CD14-positive monocyte (primary cell): ENCODE measurements around the gene PINK1. TPM values are rescaled to one million over a fixed set of nuclear protein-coding genes. Genes with fewer than 3 reads are reported as not detected.

ENCODE experiments used
- DNase-seq, 3 donors: peaks; one replicate each; pipeline ENCODE4 v3.0.0-alpha.2; 2011 to 2022
- H2AFZ ChIP-seq: 2 replicates; pipeline ENCODE4 v1.6.0; 2012; ENCODE audit warnings: mild to moderate bottlenecking, low read depth, low read length, inconsistent platforms; ENCODE audit not compliant: insufficient read depth, poor library complexity, severe bottlenecking
- H3K27ac ChIP-seq, 2 donors: 1 replicate in 1 of 2; 2 replicates in 1 of 2; pipeline ENCODE4 v1.5.1; 2012 to 2013; ENCODE audit warnings: low read length in 2 of 2, control low read depth in 1 of 2, inconsistent platforms in 1 of 2, low read depth in 1 of 2, mild to moderate bottlenecking in 1 of 2
- H3K27me3 ChIP-seq, 2 donors: one replicate each; pipeline versions ENCODE4 v1.6.0 to v1.6.1; 2011 to 2013; ENCODE audit warnings: low read length in 2 of 2; ENCODE audit not compliant: control insufficient read depth in 2 of 2, insufficient read depth in 2 of 2
- H3K36me3 ChIP-seq, 2 donors: replicated peaks in 1 of 2; 1 replicate in 1 of 2; 2 replicates in 1 of 2; pipeline versions ENCODE4 v1.5.1 to v1.6.1; 2012 to 2013; ENCODE audit warnings: low read length in 2 of 2, control low read depth in 1 of 2, inconsistent platforms in 1 of 2, mild to moderate bottlenecking in 1 of 2; ENCODE audit not compliant: insufficient read depth in 2 of 2, control insufficient read depth in 1 of 2
- H3K4me1 ChIP-seq, 2 donors: 1 replicate in 1 of 2; 2 replicates in 1 of 2; pipeline versions ENCODE4 v1.5.1 to v1.6.1; 2012 to 2013; ENCODE audit warnings: low read length in 2 of 2, control low read depth in 1 of 2, inconsistent platforms in 1 of 2, mild to moderate bottlenecking in 1 of 2, moderate library complexity in 1 of 2; ENCODE audit not compliant: insufficient read depth in 2 of 2, control insufficient read depth in 1 of 2
- H3K4me2 ChIP-seq: replicated peaks from 2 replicates; pipeline ENCODE3; 2012; ENCODE audit warnings: low read length, moderate library complexity, mild to moderate bottlenecking; ENCODE audit not compliant: poor library complexity, severe bottlenecking; ENCODE audit errors: extremely low read depth
- H3K4me3 ChIP-seq, 3 experiments: fragments of 200-600 bp in 1 of 3; sonication (generic) in 1 of 3; replicated peaks in 1 of 3; 1 replicate in 2 of 3; 2 replicates in 1 of 3; pipeline ENCODE4 v1.5.1; 2011 to 2013; ENCODE audit warnings: low read length in 3 of 3, mild to moderate bottlenecking in 3 of 3, control low read depth in 2 of 3, low read depth in 2 of 3, inconsistent platforms in 1 of 3, moderate library complexity in 1 of 3
- H3K79me2 ChIP-seq: 2 replicates; pipeline ENCODE4 v1.6.0; 2012; ENCODE audit warnings: mild to moderate bottlenecking, control low read depth, inconsistent platforms, low read length, moderate library complexity; ENCODE audit not compliant: insufficient read depth
- H3K9ac ChIP-seq: 2 replicates; pipeline ENCODE4 v1.6.0; 2017; ENCODE audit warnings: low read length, mild to moderate bottlenecking; ENCODE audit not compliant: insufficient read depth, poor library complexity, severe bottlenecking
- H3K9me3 ChIP-seq, 2 donors: replicated peaks in 1 of 2; 1 replicate in 1 of 2; 2 replicates in 1 of 2; pipeline versions ENCODE4 v1.5.1 to v1.6.1; 2012 to 2013; ENCODE audit warnings: low read length in 2 of 2, control low read depth in 1 of 2; ENCODE audit not compliant: control insufficient read depth in 1 of 2, insufficient read depth in 1 of 2
- H4K20me1 ChIP-seq: 2 replicates; pipeline ENCODE4 v1.6.0; 2012; ENCODE audit warnings: mild to moderate bottlenecking, low read length, control low read depth, moderate library complexity; ENCODE audit not compliant: insufficient read depth
- H3K27ac Mint-ChIP-seq, 7 donors: one replicate each; pipeline ENCODE4 v1.8.0; 2020; ENCODE audit warnings: mild to moderate bottlenecking in 7 of 7, mixed read lengths in 7 of 7, moderate library complexity in 6 of 7, inconsistent platforms in 2 of 7
- H3K27me3 Mint-ChIP-seq, 3 donors: one replicate each; pipeline ENCODE4 v1.8.0; 2021 to 2022; ENCODE audit warnings: low read depth in 3 of 3, mild to moderate bottlenecking in 3 of 3, mixed read lengths in 3 of 3, moderate library complexity in 3 of 3, inconsistent platforms in 1 of 3
- H3K36me3 Mint-ChIP-seq, 2 donors: one replicate each; pipeline ENCODE4 v1.8.0; 2020; ENCODE audit warnings: mixed read lengths in 2 of 2, inconsistent platforms in 1 of 2, mild to moderate bottlenecking in 1 of 2
- H3K4me1 Mint-ChIP-seq: one replicate; pipeline ENCODE4 v1.8.0; 2020; ENCODE audit warnings: mild to moderate bottlenecking, mixed read lengths
- H3K4me3 Mint-ChIP-seq, 2 donors: one replicate each; pipeline ENCODE4 v1.8.0; 2020; ENCODE audit warnings: mild to moderate bottlenecking in 2 of 2, mixed read lengths in 2 of 2, moderate library complexity in 1 of 2
- H3K9me3 Mint-ChIP-seq, 7 donors: one replicate each; pipeline ENCODE4 v1.8.0; 2020 to 2022; ENCODE audit warnings: mixed read lengths in 7 of 7, mild to moderate bottlenecking in 6 of 7, moderate library complexity in 6 of 7, inconsistent platforms in 2 of 7
- WGBS: methylation state at CpG from one replicate; pipeline ENCODE4 v1.1.5; 2013; ENCODE audit warnings: missing lambda C conversion rate; ENCODE audit not compliant: insufficient coverage; 5-methylcytosine and 5-hydroxymethylcytosine counted together
- intact Hi-C, 2 donors: fragments of 100-400 bp; cut with micrococcal nuclease; formaldehyde crosslinking; loops; one replicate each; pipeline versions ENCODE4 v1.15.0 to v1.15.1; 2023
- polyA plus RNA-seq, 3 donors: library from polyadenylated mRNA; depleted of rRNA in 1 of 3; unstranded in 2 of 3; stranded (reverse) in 1 of 3; fragments of 300-500 nt in 2 of 3; fragments of >200 nt in 1 of 3; fragmentation: Illumina TruSeq in 2 of 3; gene quantifications; 1 replicate in 2 of 3; 2 replicates in 1 of 3; pipeline ENCODE4 v1.2.3, GENCODE V29; 2012 to 2021
- TF ChIP-seq, protein P1 (sequence below): fragments of 200-600 bp; IDR thresholded peaks from one replicate; pipeline ENCODE4 v1.8.0; 2022; ENCODE audit warnings: antibody characterized with exemption, mild to moderate bottlenecking

Gene PINK1
- polyA plus RNA-seq, 3 donors, result 21.6 to 32.7 (median 24.0) TPM

DNA sequence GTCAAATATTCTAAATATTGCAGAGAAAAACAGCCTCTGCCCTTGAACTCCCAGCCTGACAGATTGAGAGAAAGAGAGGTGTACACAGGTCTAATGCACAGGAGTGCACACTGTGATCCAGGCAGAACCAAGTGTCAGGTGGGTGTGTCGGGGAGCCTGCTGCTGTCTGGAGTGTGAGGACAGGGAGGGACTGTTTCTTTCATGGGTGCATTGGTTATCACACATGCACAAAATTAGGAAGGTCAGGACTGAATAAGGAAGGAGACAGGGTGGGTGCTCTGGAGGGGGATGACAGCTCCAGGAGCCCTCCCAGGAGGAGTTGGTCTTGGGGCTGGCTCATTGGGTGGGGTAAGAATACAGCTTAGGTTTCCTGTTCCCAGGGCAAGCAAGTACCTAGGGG lies 13.3 kb upstream of the PINK1 start:
- no peak overlapping the region for H2AFZ ChIP-seq
- H3K9me3 ChIP-seq, result no peaks in the 10 kb centered on the region
- intact Hi-C loops, result no loop called here
- Mint-ChIP-seq H3K27ac (peak overlapping the region in 3 of 7 donors; percentile 3 to 55 (median 32)), H3K9me3 (no peaks in the 10 kb centered on the region), H3K4me3 (no peak overlapping the region), H3K4me1 (no peaks in the 10 kb centered on the region), H3K36me3 (peaks cover 45 to 52% of the 10 kb centered on the region in 2 donors), H3K27me3 (no peaks in the 10 kb centered on the region)
- TF ChIP-seq, protein P1, sequence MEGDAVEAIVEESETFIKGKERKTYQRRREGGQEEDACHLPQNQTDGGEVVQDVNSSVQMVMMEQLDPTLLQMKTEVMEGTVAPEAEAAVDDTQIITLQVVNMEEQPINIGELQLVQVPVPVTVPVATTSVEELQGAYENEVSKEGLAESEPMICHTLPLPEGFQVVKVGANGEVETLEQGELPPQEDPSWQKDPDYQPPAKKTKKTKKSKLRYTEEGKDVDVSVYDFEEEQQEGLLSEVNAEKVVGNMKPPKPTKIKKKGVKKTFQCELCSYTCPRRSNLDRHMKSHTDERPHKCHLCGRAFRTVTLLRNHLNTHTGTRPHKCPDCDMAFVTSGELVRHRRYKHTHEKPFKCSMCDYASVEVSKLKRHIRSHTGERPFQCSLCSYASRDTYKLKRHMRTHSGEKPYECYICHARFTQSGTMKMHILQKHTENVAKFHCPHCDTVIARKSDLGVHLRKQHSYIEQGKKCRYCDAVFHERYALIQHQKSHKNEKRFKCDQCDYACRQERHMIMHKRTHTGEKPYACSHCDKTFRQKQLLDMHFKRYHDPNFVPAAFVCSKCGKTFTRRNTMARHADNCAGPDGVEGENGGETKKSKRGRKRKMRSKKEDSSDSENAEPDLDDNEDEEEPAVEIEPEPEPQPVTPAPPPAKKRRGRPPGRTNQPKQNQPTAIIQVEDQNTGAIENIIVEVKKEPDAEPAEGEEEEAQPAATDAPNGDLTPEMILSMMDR, result no peak
- H3K36me3 ChIP-seq, result peaks cover 39 to 52% of the 10 kb centered on the region in 2 donors
- no peaks in the 10 kb centered on the region for H3K27me3 ChIP-seq
- no peak overlapping the region for H3K27ac ChIP-seq
- no peak overlapping the region for H3K4me2 ChIP-seq
- H4K20me1 ChIP-seq, result peaks cover 45% of the 10 kb centered on the region
- no peaks in the 10 kb centered on the region for H3K4me1 ChIP-seq
- H3K79me2 ChIP-seq, result peaks cover 6% of the 10 kb centered on the region
- WGBS, result 100% methylated on average over 1 of the region's 1 CpG
- DNase-seq, result no peak
- no peak overlapping the region for H3K4me3 ChIP-seq
- no peak overlapping the region for H3K9ac ChIP-seq

DNA sequence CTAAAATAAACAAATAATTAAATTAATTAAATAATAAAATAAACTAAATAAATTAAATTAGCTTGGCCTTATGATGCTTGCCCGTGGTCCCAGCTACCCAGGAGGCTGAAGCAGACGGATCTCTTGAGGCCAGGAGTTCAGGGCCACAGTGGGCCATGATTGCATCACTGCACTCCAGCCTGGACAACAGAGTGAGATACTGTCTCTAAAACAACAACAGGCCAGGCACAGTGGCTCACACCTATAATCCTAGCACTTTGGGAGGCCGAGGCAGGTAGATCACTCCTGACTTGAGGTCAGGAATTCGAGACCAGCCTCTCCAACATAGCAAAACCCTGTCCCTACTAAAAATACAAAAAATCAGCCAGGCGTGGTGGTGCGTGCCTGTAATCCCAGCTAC lies 12.2 kb upstream of the PINK1 start:
- WGBS, result 78% methylated on average over 2 of the region's 6 CpGs
- intact Hi-C loops, result no loop called here

More for the DNA sequence above, 12.2 kb upstream of the PINK1 start:
- Histone ChIP-seq H3K4me3 (no peak overlapping the region), H3K27ac (no peak overlapping the region), H2AFZ (no peak overlapping the region), H4K20me1 (peaks cover 35% of the 10 kb centered on the region), H3K27me3 (no peaks in the 10 kb centered on the region), H3K4me2 (no peak overlapping the region), H3K9me3 (no peaks in the 10 kb centered on the region), H3K4me1 (no peaks in the 10 kb centered on the region), H3K79me2 (peaks cover 3% of the 10 kb centered on the region), H3K36me3 (peaks cover 34 to 42% of the 10 kb centered on the region in 2 donors), H3K9ac (no peak overlapping the region)
- DNase-seq, result no peak
- Mint-ChIP-seq H3K36me3 (peaks cover 39 to 42% of the 10 kb centered on the region in 2 donors), H3K27me3 (peaks cover 0 to 3% (median 0%) of the 10 kb centered on the region in 3 donors), H3K4me1 (no peaks in the 10 kb centered on the region), H3K4me3 (no peak overlapping the region), H3K27ac (peak overlapping the region in 1 of 7 donors; percentile 54), H3K9me3 (peaks cover 0 to 5% (median 0%) of the 10 kb centered on the region in 7 donors)
- TF ChIP-seq, protein P1, result no peak
